Measurements from ENCODE around the gene HSPB9.

HSPB9 gene

GRCh38 chr17:42166196-42166763, 43.7 kb downstream of the HSPB9 start:
- Histone ChIP-seq H3K4me1 (ENCODE audit: low read depth, poor library complexity, severe bottlenecking) (no peaks in the 10 kb centered on the region), H4K20me1 (ENCODE audit: insufficient read depth) (no peaks in the 10 kb centered on the region), H3K79me2 (ENCODE audit: insufficient read depth, low read depth) (no peaks in the 10 kb centered on the region), H3K27me3 (ENCODE audit: insufficient read depth, low read depth) (peaks cover 6% of the 10 kb centered on the region), H2AFZ (ENCODE audit: low read depth) (no peak overlapping the region), H3K9ac (no peak overlapping the region), H3K4me2 (no peak overlapping the region), H3K36me3 (ENCODE audit: insufficient read depth) (no peaks in the 10 kb centered on the region), H3K4me3 (IDR thresholded peaks at IDR 0.05; ENCODE audit: insufficient read depth, low read depth, low read length) (no peak overlapping the region), H3K27ac (no peak overlapping the region)
- TF ChIP-seq CTCF (conservative IDR thresholded peaks at IDR 0.05; ENCODE audit: low read depth, low read length) = no peak

GRCh38 chr17:42167807-42168206, 45.2 kb downstream of the HSPB9 start:
- Histone ChIP-seq H3K4me2 (no peak overlapping the region), H3K9ac (no peak overlapping the region), H3K36me3 (ENCODE audit: insufficient read depth) (no peaks in the 10 kb centered on the region), H3K79me2 (ENCODE audit: insufficient read depth, low read depth) (no peaks in the 10 kb centered on the region), H3K27me3 (ENCODE audit: insufficient read depth, low read depth) (peaks cover 6% of the 10 kb centered on the region), H3K4me1 (ENCODE audit: low read depth, poor library complexity, severe bottlenecking) (no peaks in the 10 kb centered on the region), H4K20me1 (ENCODE audit: insufficient read depth) (no peaks in the 10 kb centered on the region), H2AFZ (ENCODE audit: low read depth) (no peak overlapping the region), H3K4me3 (IDR thresholded peaks at IDR 0.05; ENCODE audit: insufficient read depth, low read depth, low read length) (no peak overlapping the region), H3K27ac (no peak overlapping the region)
- no peak for TF ChIP-seq CTCF (conservative IDR thresholded peaks at IDR 0.05; ENCODE audit: low read depth, low read length)

GRCh38 chr17:42169351-42169750, 46.7 kb downstream of the HSPB9 start:
- H3K27ac ChIP-seq = no peak overlapping the region
- H3K36me3 ChIP-seq (ENCODE audit: insufficient read depth) = no peaks in the 10 kb centered on the region
- H3K4me1 ChIP-seq (ENCODE audit: low read depth, poor library complexity, severe bottlenecking) = no peaks in the 10 kb centered on the region
- H3K4me2 ChIP-seq = no peak overlapping the region
- no peaks in the 10 kb centered on the region for H4K20me1 ChIP-seq (ENCODE audit: insufficient read depth)
- H3K4me3 ChIP-seq (IDR thresholded peaks at IDR 0.05; ENCODE audit: insufficient read depth, low read depth, low read length) = no peak overlapping the region
- no peak for TF ChIP-seq CTCF (conservative IDR thresholded peaks at IDR 0.05; ENCODE audit: low read depth, low read length)
- no peaks in the 10 kb centered on the region for H3K79me2 ChIP-seq (ENCODE audit: insufficient read depth, low read depth)
- H3K9ac ChIP-seq = no peak overlapping the region
- no peak overlapping the region for H2AFZ ChIP-seq (ENCODE audit: low read depth)
- H3K27me3 ChIP-seq (ENCODE audit: insufficient read depth, low read depth) = peaks cover 6% of the 10 kb centered on the region

GRCh38 chr17:42171831-42172230, 49.2 kb downstream of the HSPB9 start:
- no peaks in the 10 kb centered on the region for H3K36me3 ChIP-seq (ENCODE audit: insufficient read depth)
- H4K20me1 ChIP-seq (ENCODE audit: insufficient read depth) = no peaks in the 10 kb centered on the region
- no peak overlapping the region for H3K27ac ChIP-seq
- no peak for TF ChIP-seq CTCF (conservative IDR thresholded peaks at IDR 0.05; ENCODE audit: low read depth, low read length)
- no peak overlapping the region for H2AFZ ChIP-seq (ENCODE audit: low read depth)
- H3K4me3 ChIP-seq (IDR thresholded peaks at IDR 0.05; ENCODE audit: insufficient read depth, low read depth, low read length) = no peak overlapping the region
- no peak overlapping the region for H3K4me2 ChIP-seq
- peaks cover 6% of the 10 kb centered on the region for H3K27me3 ChIP-seq (ENCODE audit: insufficient read depth, low read depth)
- no peak overlapping the region for H3K9ac ChIP-seq
- no peaks in the 10 kb centered on the region for H3K4me1 ChIP-seq (ENCODE audit: low read depth, poor library complexity, severe bottlenecking)
- H3K79me2 ChIP-seq (ENCODE audit: insufficient read depth, low read depth) = no peaks in the 10 kb centered on the region

Measured in KMS-11 (cell line).